ENCODE data around the gene CNTN1.

Gene CNTN1

DNA sequence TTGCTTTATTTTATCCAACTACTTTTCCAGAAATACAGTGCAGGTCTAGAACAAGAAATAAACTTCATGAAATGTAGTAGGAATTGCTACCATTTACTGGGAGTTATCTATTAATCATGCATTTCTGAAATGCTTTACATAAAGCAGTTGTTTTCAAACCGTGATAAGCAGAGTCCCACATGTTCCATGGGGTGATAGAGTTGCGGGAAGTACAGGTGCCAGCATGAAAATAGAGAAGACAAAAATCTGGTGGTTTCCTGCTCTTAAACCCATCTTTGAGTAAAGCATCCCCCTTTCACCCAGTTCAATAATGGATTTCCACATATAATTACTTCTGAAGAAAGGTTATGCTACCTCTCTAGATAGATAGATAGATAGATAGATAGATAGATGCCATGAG, 372.2 kb downstream of the CNTN1 start:
- no peak overlapping the region for H3K14ac ChIP-seq (ENCODE audit: low read length)
- no peak overlapping the region for H4K8ac ChIP-seq (ENCODE audit: low read depth, low read length)
- H3K4me3 ChIP-seq (ENCODE audit: low read depth, low read length) = no peak overlapping the region
- no peak overlapping the region for H3K23ac ChIP-seq (ENCODE audit: low read length)
- H3K79me1 ChIP-seq (ENCODE audit: low read length) = no peaks in the 10 kb centered on the region
- no CpG with 5 or more reads among the region's 2 CpGs for WGBS (ENCODE audit: extremely low coverage, insufficient coverage, insufficient read length)
- H4K12ac ChIP-seq (ENCODE audit: low read depth, low read length) = no peak overlapping the region
- no peaks in the 10 kb centered on the region for H3K9me3 ChIP-seq (ENCODE audit: insufficient read depth, low read depth, low read length)
- H2BK120ac ChIP-seq (ENCODE audit: insufficient read depth, low read length, poor library complexity) = no peak overlapping the region
- no peaks in the 10 kb centered on the region for H3K79me2 ChIP-seq (ENCODE audit: control insufficient read depth, insufficient read depth, low read length, poor library complexity)
- peak; percentile 70 to 82 for DNase-seq
- H3K4me2 ChIP-seq (ENCODE audit: low read length) = no peak overlapping the region
- H3K36me3 ChIP-seq (ENCODE audit: control insufficient read depth in 1 of 2, insufficient read depth in 2 of 2, low read length in 2 of 2) = no peaks in the 10 kb centered on the region
- no peak overlapping the region for H4K91ac ChIP-seq (ENCODE audit: low read depth, low read length)
- H2BK5ac ChIP-seq (ENCODE audit: low read depth, low read length, poor library complexity) = no peak overlapping the region
- H2BK12ac ChIP-seq (ENCODE audit: low read length) = no peak overlapping the region
- no peak overlapping the region for H2AFZ ChIP-seq (ENCODE audit: insufficient read depth, low read length, poor library complexity)
- H3K18ac ChIP-seq (ENCODE audit: low read length) = no peak overlapping the region
- no peak overlapping the region for H2AK5ac ChIP-seq (ENCODE audit: low read length)
- H3K4me1 ChIP-seq (ENCODE audit: control insufficient read depth in 1 of 2, insufficient read depth in 2 of 2, low read length in 2 of 2) = no peaks in the 10 kb centered on the region
- no peak overlapping the region for H3K27ac ChIP-seq (ENCODE audit: low read depth, low read length)
- no peak overlapping the region for H3K4ac ChIP-seq (ENCODE audit: low read depth, low read length)
- H3K9ac ChIP-seq (ENCODE audit: low read length) = no peak overlapping the region
- no peaks in the 10 kb centered on the region for H3K27me3 ChIP-seq (ENCODE audit: insufficient read depth, low read length)

DNA sequence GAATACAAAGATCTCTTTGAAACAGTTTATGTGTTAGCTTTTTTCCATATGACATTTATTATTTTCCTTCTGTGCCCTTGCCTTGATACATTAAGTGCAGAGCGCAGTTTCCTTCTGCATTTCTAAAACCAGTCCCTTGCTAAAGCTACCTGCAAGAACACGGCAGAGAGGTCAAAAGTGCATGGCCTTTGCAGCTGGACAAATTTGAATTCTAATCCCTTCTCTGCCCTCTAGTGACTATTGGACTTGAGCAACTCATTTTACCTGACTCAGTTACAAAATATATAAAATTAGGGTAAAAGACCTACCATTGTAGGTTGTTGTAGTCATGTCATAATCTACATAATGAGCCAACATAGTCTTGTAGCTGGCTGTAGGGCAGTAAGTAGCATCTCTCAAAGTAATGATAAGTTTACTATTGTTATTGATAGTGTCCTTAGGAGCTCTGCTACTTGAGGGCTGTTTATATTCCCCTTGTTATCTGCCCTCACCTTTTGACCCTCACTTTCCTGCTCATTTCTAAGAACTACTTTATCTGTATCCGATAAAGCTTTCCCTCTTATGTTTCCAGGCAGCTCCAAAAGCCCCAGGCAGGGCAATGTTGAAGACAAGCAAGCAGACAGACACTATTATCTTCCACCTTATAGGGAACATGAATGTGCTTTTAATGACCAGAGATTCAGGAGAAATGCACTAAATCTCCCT, 375.9 kb downstream of the CNTN1 start:
- Histone ChIP-seq H3K4ac (ENCODE audit: low read depth, low read length) (no peak overlapping the region), H3K36me3 (ENCODE audit: control insufficient read depth in 1 of 2, insufficient read depth in 2 of 2, low read length in 2 of 2) (no peaks in the 10 kb centered on the region), H3K79me1 (ENCODE audit: low read length) (no peaks in the 10 kb centered on the region), H3K9me3 (ENCODE audit: insufficient read depth, low read depth, low read length) (no peaks in the 10 kb centered on the region), H3K4me2 (ENCODE audit: low read length) (no peak overlapping the region), H2BK12ac (ENCODE audit: low read length) (no peak overlapping the region), H2AFZ (ENCODE audit: insufficient read depth, low read length, poor library complexity) (no peak overlapping the region), H3K4me3 (ENCODE audit: low read depth, low read length) (no peak overlapping the region), H3K14ac (ENCODE audit: low read length) (no peak overlapping the region), H4K91ac (ENCODE audit: low read depth, low read length) (no peak overlapping the region), H3K27ac (ENCODE audit: low read depth, low read length) (no peak overlapping the region), H4K12ac (ENCODE audit: low read depth, low read length) (no peak overlapping the region), H3K27me3 (ENCODE audit: insufficient read depth, low read length) (no peaks in the 10 kb centered on the region), H2BK5ac (ENCODE audit: low read depth, low read length, poor library complexity) (no peak overlapping the region), H4K8ac (ENCODE audit: low read depth, low read length) (no peak overlapping the region), H2AK5ac (ENCODE audit: low read length) (no peak overlapping the region), H3K23ac (ENCODE audit: low read length) (no peak overlapping the region), H2BK120ac (ENCODE audit: insufficient read depth, low read length, poor library complexity) (no peak overlapping the region), H3K79me2 (ENCODE audit: control insufficient read depth, insufficient read depth, low read length, poor library complexity) (no peaks in the 10 kb centered on the region), H3K4me1 (ENCODE audit: control insufficient read depth in 1 of 2, insufficient read depth in 2 of 2, low read length in 2 of 2) (peaks cover 0 to 2% of the 10 kb centered on the region in 2 experiments), H3K18ac (ENCODE audit: low read length) (no peak overlapping the region), H3K9ac (ENCODE audit: low read length) (no peak overlapping the region)
- DNase-seq = peak in 1 of 2 donors; percentile 2
- WGBS (ENCODE audit: extremely low coverage, insufficient coverage, insufficient read length) = no CpG with 5 or more reads among the region's 3 CpGs

DNA sequence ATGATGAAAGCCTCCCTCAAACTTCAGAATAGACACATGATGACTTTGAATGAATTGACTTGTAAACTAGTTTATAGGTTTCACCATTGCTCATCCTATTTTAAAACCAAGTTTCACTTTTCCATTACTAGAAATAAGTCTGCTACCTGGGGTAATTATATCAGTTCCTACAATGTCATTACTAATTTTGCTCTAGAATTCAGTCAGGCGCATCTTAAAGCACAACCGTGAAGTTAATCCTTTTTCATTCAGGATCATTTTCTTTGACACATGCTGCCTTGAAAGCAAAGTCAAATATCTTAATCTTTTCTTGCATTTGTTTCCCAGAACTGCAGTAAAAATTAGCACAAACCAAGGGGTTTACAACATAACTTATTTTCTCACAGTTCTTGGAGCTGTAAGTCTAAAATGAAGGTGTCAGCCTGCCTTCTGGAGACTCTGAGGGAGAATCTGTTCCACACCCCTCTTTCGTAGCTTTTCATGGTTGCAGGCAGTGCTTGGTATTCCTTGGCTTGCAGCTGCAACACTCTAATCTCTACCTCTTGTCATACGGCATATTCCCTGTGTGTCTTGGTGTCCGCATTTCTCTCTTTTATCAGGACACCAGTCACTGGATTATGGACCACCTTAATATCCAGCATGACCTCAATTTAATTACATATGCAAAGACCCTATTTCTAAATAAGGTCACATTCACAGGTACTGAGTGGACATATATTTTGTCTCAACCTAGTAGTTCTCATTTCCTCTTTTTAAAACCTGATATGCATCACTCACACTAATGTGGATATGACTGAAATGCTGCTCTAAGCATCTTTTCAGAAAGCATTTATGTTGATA, 381.6 kb downstream of the CNTN1 start:
- Histone ChIP-seq H2BK12ac (ENCODE audit: low read length) (no peak overlapping the region), H4K91ac (ENCODE audit: low read depth, low read length) (no peak overlapping the region), H3K23ac (ENCODE audit: low read length) (no peak overlapping the region), H3K79me1 (ENCODE audit: low read length) (no peaks in the 10 kb centered on the region), H3K18ac (ENCODE audit: low read length) (no peak overlapping the region), H4K12ac (ENCODE audit: low read depth, low read length) (no peak overlapping the region), H3K4me3 (ENCODE audit: low read depth, low read length) (no peak overlapping the region), H2BK5ac (ENCODE audit: low read depth, low read length, poor library complexity) (no peak overlapping the region), H3K4me1 (ENCODE audit: control insufficient read depth in 1 of 2, insufficient read depth in 2 of 2, low read length in 2 of 2) (peaks cover 0 to 2% of the 10 kb centered on the region in 2 experiments), H3K27ac (ENCODE audit: low read depth, low read length) (no peak overlapping the region), H2BK120ac (ENCODE audit: insufficient read depth, low read length, poor library complexity) (no peak overlapping the region), H2AFZ (ENCODE audit: insufficient read depth, low read length, poor library complexity) (no peak overlapping the region), H4K8ac (ENCODE audit: low read depth, low read length) (no peak overlapping the region), H3K4me2 (ENCODE audit: low read length) (no peak overlapping the region), H3K9ac (ENCODE audit: low read length) (no peak overlapping the region), H3K9me3 (ENCODE audit: insufficient read depth, low read depth, low read length) (no peaks in the 10 kb centered on the region), H3K4ac (ENCODE audit: low read depth, low read length) (no peak overlapping the region), H3K79me2 (ENCODE audit: control insufficient read depth, insufficient read depth, low read length, poor library complexity) (no peaks in the 10 kb centered on the region), H2AK5ac (ENCODE audit: low read length) (no peak overlapping the region), H3K27me3 (ENCODE audit: insufficient read depth, low read length) (no peaks in the 10 kb centered on the region), H3K14ac (ENCODE audit: low read length) (no peak overlapping the region), H3K36me3 (ENCODE audit: control insufficient read depth in 1 of 2, insufficient read depth in 2 of 2, low read length in 2 of 2) (no peaks in the 10 kb centered on the region)
- no CpG with 5 or more reads among the region's 5 CpGs for WGBS (ENCODE audit: extremely low coverage, insufficient coverage, insufficient read length)
- DNase-seq = no peak

DNA sequence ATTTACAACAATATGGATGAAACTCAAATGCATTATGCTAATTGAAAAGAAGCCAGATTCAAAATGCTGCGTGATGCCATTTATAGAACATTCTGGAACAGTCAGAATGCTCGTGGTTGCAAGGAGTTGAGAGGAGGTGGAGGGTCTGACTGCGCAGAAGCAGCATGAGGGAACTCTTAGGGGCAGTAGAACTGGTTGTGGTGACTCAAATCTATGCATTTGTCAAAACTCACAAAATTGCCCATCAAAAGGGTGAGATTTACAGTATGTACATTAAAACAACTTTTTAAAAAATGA, 382.2 kb downstream of the CNTN1 start:
- no peaks in the 10 kb centered on the region for H3K79me2 ChIP-seq (ENCODE audit: control insufficient read depth, insufficient read depth, low read length, poor library complexity)
- H3K27ac ChIP-seq (ENCODE audit: low read depth, low read length) = no peak overlapping the region
- H2BK12ac ChIP-seq (ENCODE audit: low read length) = no peak overlapping the region
- no peak overlapping the region for H3K14ac ChIP-seq (ENCODE audit: low read length)
- H3K4me1 ChIP-seq (ENCODE audit: control insufficient read depth in 1 of 2, insufficient read depth in 2 of 2, low read length in 2 of 2) = peaks cover 0 to 2% of the 10 kb centered on the region in 2 experiments
- H3K18ac ChIP-seq (ENCODE audit: low read length) = no peak overlapping the region
- no peaks in the 10 kb centered on the region for H3K36me3 ChIP-seq (ENCODE audit: control insufficient read depth in 1 of 2, insufficient read depth in 2 of 2, low read length in 2 of 2)
- no peak overlapping the region for H3K4me2 ChIP-seq (ENCODE audit: low read length)
- H3K27me3 ChIP-seq (ENCODE audit: insufficient read depth, low read length) = no peaks in the 10 kb centered on the region
- H3K9me3 ChIP-seq (ENCODE audit: insufficient read depth, low read depth, low read length) = no peaks in the 10 kb centered on the region
- no peaks in the 10 kb centered on the region for H3K79me1 ChIP-seq (ENCODE audit: low read length)
- no peak overlapping the region for H2BK120ac ChIP-seq (ENCODE audit: insufficient read depth, low read length, poor library complexity)
- no peak overlapping the region for H3K4ac ChIP-seq (ENCODE audit: low read depth, low read length)
- H3K9ac ChIP-seq (ENCODE audit: low read length) = no peak overlapping the region
- H4K8ac ChIP-seq (ENCODE audit: low read depth, low read length) = no peak overlapping the region
- no peak overlapping the region for H2BK5ac ChIP-seq (ENCODE audit: low read depth, low read length, poor library complexity)
- no peak overlapping the region for H2AFZ ChIP-seq (ENCODE audit: insufficient read depth, low read length, poor library complexity)
- H2AK5ac ChIP-seq (ENCODE audit: low read length) = no peak overlapping the region
- H4K91ac ChIP-seq (ENCODE audit: low read depth, low read length) = no peak overlapping the region
- DNase-seq = no peak
- H4K12ac ChIP-seq (ENCODE audit: low read depth, low read length) = no peak overlapping the region
- no peak overlapping the region for H3K4me3 ChIP-seq (ENCODE audit: low read depth, low read length)
- no CpG with 5 or more reads among the region's 3 CpGs for WGBS (ENCODE audit: extremely low coverage, insufficient coverage, insufficient read length)
- no peak overlapping the region for H3K23ac ChIP-seq (ENCODE audit: low read length)
